Spleen (tissue), 11 donors: ENCODE measurements around the gene APOBEC3B. TPM values are rescaled to one million over a fixed set of nuclear protein-coding genes. Genes with fewer than 3 reads are reported as not detected.

Source experiments
- DNase-seq: peaks from one replicate; pipeline ENCODE4 v3.0.0-alpha.2; 2020
- H3K27ac ChIP-seq, 8 donors: fragments of 200-600 bp; sonication (generic) in 7 of 8; 1 replicate in 4 of 8; 2 replicates in 4 of 8; pipeline versions ENCODE4 v1.5.0 to v1.8.0; 2016 to 2021; ENCODE audit warnings: inconsistent platforms in 4 of 8, mild to moderate bottlenecking in 4 of 8, moderate library complexity in 1 of 8
- H3K27me3 ChIP-seq, 7 donors: fragments of 200-600 bp; sonication (generic) in 6 of 7; replicated peaks in 1 of 7; 1 replicate in 4 of 7; 2 replicates in 3 of 7; pipeline versions ENCODE4 v1.5.0 to v1.8.0; 2016 to 2021; ENCODE audit warnings: inconsistent platforms in 3 of 7, mild to moderate bottlenecking in 1 of 7
- H3K36me3 ChIP-seq, 6 donors: fragments of 200-600 bp; sonication (generic) in 5 of 6; 1 replicate in 4 of 6; 2 replicates in 2 of 6; pipeline versions ENCODE4 v1.5.0 to v1.8.0; 2016 to 2021; ENCODE audit warnings: inconsistent platforms in 2 of 6
- H3K4me1 ChIP-seq, 6 donors: fragments of 200-600 bp; sonication (generic) in 5 of 6; 1 replicate in 3 of 6; 2 replicates in 3 of 6; pipeline versions ENCODE4 v1.5.0 to v1.8.0; 2016 to 2021; ENCODE audit warnings: inconsistent platforms in 3 of 6
- H3K4me3 ChIP-seq, 8 donors: fragments of 200-600 bp; sonication (generic) in 7 of 8; 1 replicate in 4 of 8; 2 replicates in 4 of 8; pipeline versions ENCODE4 v1.5.0 to v1.8.0; 2016 to 2021; ENCODE audit warnings: inconsistent platforms in 4 of 8, mild to moderate bottlenecking in 4 of 8, moderate library complexity in 2 of 8
- H3K9me3 ChIP-seq, 8 donors: fragments of 200-600 bp; sonication (generic) in 7 of 8; 1 replicate in 4 of 8; 2 replicates in 4 of 8; pipeline versions ENCODE4 v1.5.0 to v1.8.0; 2016 to 2021; ENCODE audit warnings: inconsistent platforms in 4 of 8
- POLR2A ChIP-seq, 3 donors: fragments of 450-650 bp; IDR thresholded peaks; one replicate each; pipeline ENCODE4 v1.5.1; 2017; ENCODE audit warnings: antibody characterized with exemption in 3 of 3, mild to moderate bottlenecking in 1 of 3
- POLR2AphosphoS5 ChIP-seq, 3 donors: sonication (generic); formaldehyde crosslinking; IDR thresholded peaks; one replicate each; pipeline ENCODE4 v1.5.1; 2017; ENCODE audit warnings: antibody characterized with exemption in 3 of 3
- WGBS, 5 donors: extraction: QIAGEN DNeasy Blood & Tissue Kit in 3 of 5; methylation state at CpG; one replicate each; pipeline versions ENCODE4 v1.1.5 to v1.1.7; 2013 to 2018; 5-methylcytosine and 5-hydroxymethylcytosine counted together
- intact Hi-C: fragments of 100-400 bp; cut with DNase I; formaldehyde crosslinking; loops from one replicate; pipeline ENCODE4 v1.15.0; 2023; ENCODE audit warnings: low total_unique reads
- polyA plus RNA-seq, 3 donors: library from polyadenylated mRNA; stranded (reverse); fragments of 200-250 nt; gene quantifications; one replicate each; pipeline ENCODE4 v1.2.1, GENCODE V29; 2013
- total RNA-seq, 7 donors: library from RNA; depleted of rRNA in 3 of 7; stranded (reverse); fragments of >200 nt in 3 of 7; fragmentation: NEBNext Ultra II Directional in 4 of 7; extraction: Animal tissue kit (Norgen Biotek cat#: 25700) in 4 of 7; gene quantifications; one replicate each; pipeline versions ENCODE4 v1.1.0 to v1.2.1, GENCODE V29; 2016 to 2021
- TF ChIP-seq, protein P1 (sequence below), 11 experiments: fragments of 200-600 bp in 7 of 11; fragments of 450-650 bp in 4 of 11; sonication (generic) in 4 of 11; IDR thresholded peaks in 8 of 11; conservative IDR thresholded peaks in 3 of 11; 1 replicate in 7 of 11; 2 replicates in 4 of 11; pipeline versions ENCODE4 v1.4.0 to v1.8.0; 2016 to 2021; ENCODE audit warnings: antibody characterized with exemption in 11 of 11, inconsistent platforms in 4 of 11, mild to moderate bottlenecking in 1 of 11
- donor health status: healthy with polysubstance abuse.
- donor health status: DM: no; HTN: no; CAD: no; lungs with moderate emphysema.
- donor health status: DM: no; HTN: no; CAD: no.
- donor health status: Bipolar disorder and iron deficiency.
- donor health status: healthy.
- donor health status: DM: no; HTN: no; CAD: no.
- donor health status: DM: yes; HTN: yes; CAD: no.

APOBEC3B gene
- total and polyA plus RNA-seq, 10 donors, result 1.2 to 14.0 (median 4.3) TPM; not detected in 1

DNA sequence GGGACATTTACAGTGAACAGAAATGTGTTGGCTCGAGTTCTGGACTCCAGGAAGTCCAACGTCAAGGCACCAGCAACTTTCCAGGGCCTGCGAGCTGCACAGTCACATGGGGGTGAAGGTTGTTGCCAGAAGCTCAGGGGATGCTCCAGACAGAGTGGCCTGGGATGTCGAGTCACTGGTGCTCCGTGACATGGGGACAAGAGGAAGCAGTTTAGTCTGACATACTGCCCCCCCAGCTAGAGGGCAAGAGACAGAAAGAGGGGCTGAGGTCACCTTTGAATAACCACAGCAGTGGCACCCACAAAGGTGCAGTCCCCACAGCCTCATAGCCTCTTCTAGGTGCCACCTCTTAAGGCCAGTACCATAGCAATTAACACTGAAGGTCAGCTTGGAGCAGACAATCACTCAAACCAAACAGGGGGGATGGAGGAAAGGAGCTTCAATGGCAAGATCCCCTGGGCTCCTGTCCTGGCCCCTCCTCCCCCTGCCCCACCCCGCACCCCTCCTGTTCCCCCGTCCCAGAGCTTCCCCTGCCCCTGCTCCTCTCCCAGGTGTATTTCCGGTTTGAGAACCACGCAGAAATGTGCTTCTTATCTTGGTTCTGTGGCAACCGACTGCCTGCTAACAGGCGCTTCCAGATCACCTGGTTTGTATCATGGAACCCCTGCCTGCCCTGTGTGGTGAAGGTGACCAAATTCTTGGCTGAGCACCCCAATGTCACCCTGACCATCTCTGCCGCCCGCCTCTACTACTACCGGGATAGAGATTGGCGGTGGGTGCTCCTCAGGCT, 42.6 kb downstream of the APOBEC3B start:
- Histone ChIP-seq H3K27ac (peak overlapping the region in 3 of 8 donors; percentile 26 to 55 (median 30)), H3K36me3 (peaks cover 0 to 46% (median 19%) of the 10 kb centered on the region in 6 donors), H3K9me3 (no peaks in the 10 kb centered on the region), H3K4me1 (peaks cover 13 to 67% (median 43%) of the 10 kb centered on the region in 6 donors), H3K4me3 (no peak overlapping the region), H3K27me3 (no peaks in the 10 kb centered on the region)
- TF ChIP-seq POLR2A (IDR thresholded peaks at IDR 0.05), result no peak
- intact Hi-C loops, result no loop called here
- DNase-seq, result no peak
- WGBS, 5 donors, result 83 to 87% (median 84%) methylated on average over 13 to 15 of the region's 15 CpGs

DNA sequence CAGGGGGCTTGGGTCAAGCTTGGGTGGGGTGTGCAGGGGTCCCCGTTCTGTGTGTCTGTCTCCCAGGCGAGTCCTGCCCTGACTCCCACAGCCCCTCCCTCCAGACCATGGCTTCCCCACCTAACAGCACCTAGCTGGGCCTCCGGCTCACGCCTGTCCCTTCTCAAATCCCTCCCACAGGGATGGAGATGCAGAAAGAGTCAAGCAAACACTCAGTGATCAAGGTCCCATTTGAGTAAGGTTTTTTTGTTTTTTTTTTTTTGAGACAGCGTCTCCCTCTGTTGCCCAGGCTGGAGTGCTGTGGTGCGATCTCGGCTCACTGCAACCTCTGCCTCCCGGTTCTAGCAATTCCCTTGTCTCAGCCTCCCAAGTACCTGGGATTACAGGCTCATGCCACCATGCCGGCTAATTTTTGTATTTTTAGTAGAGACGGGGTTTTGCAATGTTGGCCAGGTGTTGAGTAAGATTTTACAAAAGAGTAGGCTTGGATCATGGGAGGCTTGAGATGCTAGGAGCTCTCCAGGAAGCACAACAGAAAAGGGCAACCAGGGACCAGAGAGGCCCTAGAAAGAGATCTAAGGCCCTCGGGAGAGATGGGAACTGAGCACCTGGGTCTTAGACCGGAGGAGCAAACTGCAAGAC, 44.5 kb downstream of the APOBEC3B start:
- no peak overlapping the region for H3K27ac ChIP-seq
- H3K4me3 ChIP-seq, result no peak overlapping the region
- no peaks in the 10 kb centered on the region for H3K9me3 ChIP-seq
- TF ChIP-seq POLR2A (IDR thresholded peaks at IDR 0.05) (no peak), POLR2AphosphoS5 (IDR thresholded peaks at IDR 0.05) (no peak)
- TF ChIP-seq, protein P1, sequence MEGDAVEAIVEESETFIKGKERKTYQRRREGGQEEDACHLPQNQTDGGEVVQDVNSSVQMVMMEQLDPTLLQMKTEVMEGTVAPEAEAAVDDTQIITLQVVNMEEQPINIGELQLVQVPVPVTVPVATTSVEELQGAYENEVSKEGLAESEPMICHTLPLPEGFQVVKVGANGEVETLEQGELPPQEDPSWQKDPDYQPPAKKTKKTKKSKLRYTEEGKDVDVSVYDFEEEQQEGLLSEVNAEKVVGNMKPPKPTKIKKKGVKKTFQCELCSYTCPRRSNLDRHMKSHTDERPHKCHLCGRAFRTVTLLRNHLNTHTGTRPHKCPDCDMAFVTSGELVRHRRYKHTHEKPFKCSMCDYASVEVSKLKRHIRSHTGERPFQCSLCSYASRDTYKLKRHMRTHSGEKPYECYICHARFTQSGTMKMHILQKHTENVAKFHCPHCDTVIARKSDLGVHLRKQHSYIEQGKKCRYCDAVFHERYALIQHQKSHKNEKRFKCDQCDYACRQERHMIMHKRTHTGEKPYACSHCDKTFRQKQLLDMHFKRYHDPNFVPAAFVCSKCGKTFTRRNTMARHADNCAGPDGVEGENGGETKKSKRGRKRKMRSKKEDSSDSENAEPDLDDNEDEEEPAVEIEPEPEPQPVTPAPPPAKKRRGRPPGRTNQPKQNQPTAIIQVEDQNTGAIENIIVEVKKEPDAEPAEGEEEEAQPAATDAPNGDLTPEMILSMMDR (IDR thresholded peaks at IDR 0.05 in 8 of 11, conservative IDR thresholded peaks at IDR 0.05 in 3 of 11), result no peak
- intact Hi-C loops, result no loop called here
- H3K4me1 ChIP-seq, result peaks cover 6 to 52% (median 28%) of the 10 kb centered on the region in 6 donors
- no peak for DNase-seq
- 85 to 94% (median 89%) methylated on average over 12 of the region's 12 CpGs for WGBS, 5 donors
- H3K27me3 ChIP-seq, result no peaks in the 10 kb centered on the region
- H3K36me3 ChIP-seq, result peaks cover 0 to 46% (median 19%) of the 10 kb centered on the region in 6 donors

DNA sequence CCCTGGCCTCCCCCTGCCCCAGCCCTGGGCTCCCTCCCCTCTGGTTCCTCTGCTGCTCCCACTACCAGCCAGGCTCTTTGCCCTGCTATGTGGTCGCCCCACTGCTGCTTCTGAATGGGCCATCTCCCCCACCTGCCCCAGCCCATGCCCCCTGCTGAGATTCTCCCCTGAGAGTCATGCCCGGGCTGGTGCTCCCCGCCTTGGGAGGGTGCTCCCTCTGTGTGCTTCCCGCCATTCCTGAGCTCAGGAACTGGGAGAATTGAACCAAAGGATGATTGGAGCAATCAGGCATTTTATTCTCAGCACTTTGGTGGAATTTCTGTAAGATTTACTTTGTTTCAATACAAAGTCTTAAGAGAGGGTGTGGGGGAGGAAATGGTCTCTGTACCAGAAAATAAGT, 45.6 kb downstream of the APOBEC3B start:
- Histone ChIP-seq H3K9me3 (no peaks in the 10 kb centered on the region), H3K4me1 (peaks cover 0 to 41% (median 18%) of the 10 kb centered on the region in 6 donors), H3K36me3 (peaks cover 0 to 56% (median 19%) of the 10 kb centered on the region in 6 donors), H3K27me3 (no peaks in the 10 kb centered on the region), H3K27ac (peak overlapping the region in 2 of 8 donors; percentile 13 to 46), H3K4me3 (no peak overlapping the region)
- DNase-seq, result no peak
- TF ChIP-seq, protein P1 (IDR thresholded peaks at IDR 0.05 in 8 of 11, conservative IDR thresholded peaks at IDR 0.05 in 3 of 11), result no peak
- peak in 1 of 3 donors; percentile 4 for TF ChIP-seq POLR2AphosphoS5 (IDR thresholded peaks at IDR 0.05)
- intact Hi-C loops, result no loop called here
- 80 to 96% (median 94%) methylated on average over 4 of the region's 4 CpGs for WGBS, 5 donors

DNA sequence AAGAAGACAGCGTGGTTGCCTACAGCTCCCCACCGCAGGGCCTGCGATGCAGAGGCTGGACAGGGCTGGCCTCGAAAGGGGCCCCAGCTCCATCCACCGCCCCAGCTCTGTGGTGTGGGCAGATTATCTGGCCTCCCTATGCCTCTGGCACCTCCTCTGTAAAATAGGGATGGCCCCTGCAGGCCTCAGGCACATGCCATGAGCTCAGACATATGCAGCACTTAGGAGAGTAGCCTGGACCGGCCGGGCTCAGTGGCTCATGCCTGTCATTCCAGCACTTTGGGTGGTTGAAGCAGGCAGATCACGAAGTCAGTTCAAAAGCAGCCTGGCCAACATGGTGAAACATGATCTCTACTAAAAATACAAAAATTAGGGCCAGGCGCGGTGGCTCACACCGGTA, 46.1 kb downstream of the APOBEC3B start:
- intact Hi-C loops, result no loop called here
- no peak for DNase-seq
- H3K27me3 ChIP-seq, result no peaks in the 10 kb centered on the region
- peak overlapping the region in 1 of 8 donors; percentile 21 for H3K27ac ChIP-seq
- TF ChIP-seq POLR2A (IDR thresholded peaks at IDR 0.05) (no peak), POLR2AphosphoS5 (IDR thresholded peaks at IDR 0.05) (peak in 1 of 3 donors; percentile 20)
- TF ChIP-seq, protein P1 (IDR thresholded peaks at IDR 0.05 in 8 of 11, conservative IDR thresholded peaks at IDR 0.05 in 3 of 11), result no peak
- peaks cover 0 to 56% (median 19%) of the 10 kb centered on the region in 6 donors for H3K36me3 ChIP-seq
- no peaks in the 10 kb centered on the region for H3K9me3 ChIP-seq
- 79 to 97% (median 94%) methylated on average over 6 to 11 of the region's 11 CpGs for WGBS, 5 donors
- H3K4me3 ChIP-seq, result no peak overlapping the region
- H3K4me1 ChIP-seq, result peaks cover 0 to 35% (median 12%) of the 10 kb centered on the region in 6 donors
